GM23248 (cell line): ENCODE data around the gene ADAMTSL1.

Source experiments
- EZH2 ChIP-seq: fragments of 200-600 bp; sonication (generic); IDR thresholded peaks from 2 replicates; pipeline ENCODE4 v1.6.1; 2018; ENCODE audit warnings: antibody characterized with exemption, mild to moderate bottlenecking; ENCODE audit not compliant: insufficient read depth, poor library complexity, severe bottlenecking
- EZH2phosphoT487 ChIP-seq: fragments of 200-600 bp; sonication (generic); IDR thresholded peaks from 2 replicates; pipeline ENCODE4 v1.6.1; 2018; ENCODE audit warnings: antibody characterized with exemption, moderate library complexity, mild to moderate bottlenecking, low read depth; ENCODE audit not compliant: insufficient read depth

- TF ChIP-seq EZH2phosphoT487 (no peak), EZH2 (no peak)
Measured at GRCh38 chr9:18891946-18892670, 418.2 kb downstream of the ADAMTSL1 start.
